Retinal pigment epithelial cell (primary cell): Measurements from ENCODE around the gene KRI1.

Experiments used
- DNase-seq: peaks from one replicate; pipeline ENCODE4 v3.0.0-alpha.2; 2010; ENCODE audit warnings: low read depth
- H3K4me3 ChIP-seq: 2 replicates; pipeline ENCODE4 v1.5.1; 2011; ENCODE audit warnings: mild to moderate bottlenecking, low read length, control low read depth, moderate library complexity
- TF ChIP-seq, protein P1 (sequence below): conservative IDR thresholded peaks from 2 replicates; pipeline ENCODE4 v1.5.1; 2011; ENCODE audit warnings: low read depth, low read length, control low read depth, inconsistent platforms

The KRI1 gene

DNA sequence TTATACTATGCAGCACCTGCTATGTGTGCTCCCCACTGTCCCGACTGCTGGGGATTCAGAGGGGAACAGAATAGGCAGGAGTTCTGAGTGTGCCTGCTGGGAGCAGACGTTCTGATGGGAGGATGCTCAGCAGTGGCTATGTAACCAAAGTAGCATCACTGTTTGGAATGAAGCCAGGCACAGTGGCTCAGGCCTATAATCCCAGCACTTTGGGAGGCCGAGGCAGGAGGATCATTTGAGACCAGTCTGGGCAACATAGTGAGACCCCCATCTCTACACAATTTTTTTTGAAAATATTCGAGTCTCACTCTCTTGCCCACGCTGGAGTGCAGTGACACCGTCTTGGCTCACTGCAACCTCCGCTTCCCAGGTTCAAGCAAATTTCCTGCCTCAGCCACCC, 16.1 kb downstream of the KRI1 start:
- no peak for DNase-seq
- H3K4me3 ChIP-seq, result no peak overlapping the region
- TF ChIP-seq, protein P1, sequence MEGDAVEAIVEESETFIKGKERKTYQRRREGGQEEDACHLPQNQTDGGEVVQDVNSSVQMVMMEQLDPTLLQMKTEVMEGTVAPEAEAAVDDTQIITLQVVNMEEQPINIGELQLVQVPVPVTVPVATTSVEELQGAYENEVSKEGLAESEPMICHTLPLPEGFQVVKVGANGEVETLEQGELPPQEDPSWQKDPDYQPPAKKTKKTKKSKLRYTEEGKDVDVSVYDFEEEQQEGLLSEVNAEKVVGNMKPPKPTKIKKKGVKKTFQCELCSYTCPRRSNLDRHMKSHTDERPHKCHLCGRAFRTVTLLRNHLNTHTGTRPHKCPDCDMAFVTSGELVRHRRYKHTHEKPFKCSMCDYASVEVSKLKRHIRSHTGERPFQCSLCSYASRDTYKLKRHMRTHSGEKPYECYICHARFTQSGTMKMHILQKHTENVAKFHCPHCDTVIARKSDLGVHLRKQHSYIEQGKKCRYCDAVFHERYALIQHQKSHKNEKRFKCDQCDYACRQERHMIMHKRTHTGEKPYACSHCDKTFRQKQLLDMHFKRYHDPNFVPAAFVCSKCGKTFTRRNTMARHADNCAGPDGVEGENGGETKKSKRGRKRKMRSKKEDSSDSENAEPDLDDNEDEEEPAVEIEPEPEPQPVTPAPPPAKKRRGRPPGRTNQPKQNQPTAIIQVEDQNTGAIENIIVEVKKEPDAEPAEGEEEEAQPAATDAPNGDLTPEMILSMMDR, result no peak

DNA sequence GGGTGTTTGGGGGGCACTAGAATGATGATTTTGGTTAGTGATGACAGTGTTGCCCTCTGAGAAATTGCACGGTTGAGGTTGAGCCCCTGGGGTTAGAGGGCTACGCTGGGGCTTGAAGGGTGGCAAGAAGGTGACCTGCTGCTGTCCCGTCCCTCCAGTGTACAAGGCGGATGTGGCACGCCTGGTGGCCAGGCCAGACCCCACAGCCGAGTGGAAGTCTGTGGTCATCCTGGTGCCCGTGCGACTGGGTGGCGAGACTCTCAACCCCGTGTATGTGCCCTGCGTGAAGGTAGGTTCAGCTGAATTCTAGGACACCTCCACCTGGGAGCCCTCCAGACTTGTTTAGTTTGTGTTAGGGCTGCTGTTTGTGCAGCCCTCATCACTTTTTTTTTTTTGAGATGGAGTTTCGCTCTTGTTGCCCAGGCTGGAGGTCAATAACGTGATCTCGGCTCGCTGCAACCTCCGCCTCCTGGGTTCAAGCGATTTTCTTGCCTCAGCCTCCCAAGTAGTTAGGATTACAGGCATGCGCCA, 17.0 kb downstream of the KRI1 start:
- no peak overlapping the region for H3K4me3 ChIP-seq
- no peak for DNase-seq
- TF ChIP-seq, protein P1, result no peak

DNA sequence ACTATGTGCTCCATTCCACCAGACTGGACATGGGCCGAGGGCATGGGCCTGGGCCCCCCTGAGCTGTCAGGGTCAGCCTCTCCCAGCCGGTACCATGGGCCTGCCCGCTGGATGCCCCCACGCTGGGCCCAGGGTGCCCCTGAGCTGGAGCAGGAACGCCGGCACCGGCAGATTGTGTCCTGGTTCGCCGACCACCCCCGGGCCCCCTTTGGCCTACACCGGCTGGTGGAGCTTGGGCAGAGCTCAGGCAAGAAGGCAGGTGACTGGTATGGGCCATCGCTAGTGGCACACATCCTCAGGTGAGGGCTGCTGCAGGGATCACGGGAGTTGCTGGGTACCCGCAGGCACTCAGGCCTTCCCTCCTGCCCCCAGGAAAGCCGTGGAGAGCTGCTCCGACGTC, 19.0 kb downstream of the KRI1 start:
- H3K4me3 ChIP-seq, result no peak overlapping the region
- TF ChIP-seq, protein P1, result no peak
- no peak for DNase-seq

DNA sequence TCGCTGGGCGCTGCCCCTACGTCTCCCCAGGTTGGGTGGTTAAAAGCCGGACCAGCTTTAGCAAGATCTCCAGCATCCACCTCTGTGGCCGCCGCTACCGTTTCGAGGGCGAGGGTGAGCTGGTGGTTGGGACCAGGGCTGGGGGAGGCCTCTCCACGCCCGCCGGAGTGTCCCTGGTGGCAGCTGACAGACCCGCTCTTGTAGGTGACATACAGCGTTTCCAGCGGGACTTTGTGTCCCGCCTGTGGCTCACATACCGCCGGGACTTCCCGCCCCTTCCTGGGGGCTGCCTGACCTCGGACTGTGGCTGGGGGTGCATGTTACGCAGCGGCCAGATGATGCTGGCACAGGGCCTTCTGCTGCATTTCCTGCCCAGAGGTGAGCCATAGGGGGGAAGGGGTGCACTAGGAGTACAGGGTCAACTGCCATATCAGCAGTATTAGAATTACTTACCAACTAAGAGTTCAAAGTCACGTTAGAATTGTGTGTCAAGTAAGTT, 21.0 kb downstream of the KRI1 start:
- TF ChIP-seq, protein P1, result no peak
- peak overlapping the region; percentile 82 for H3K4me3 ChIP-seq
- no peak for DNase-seq

DNA sequence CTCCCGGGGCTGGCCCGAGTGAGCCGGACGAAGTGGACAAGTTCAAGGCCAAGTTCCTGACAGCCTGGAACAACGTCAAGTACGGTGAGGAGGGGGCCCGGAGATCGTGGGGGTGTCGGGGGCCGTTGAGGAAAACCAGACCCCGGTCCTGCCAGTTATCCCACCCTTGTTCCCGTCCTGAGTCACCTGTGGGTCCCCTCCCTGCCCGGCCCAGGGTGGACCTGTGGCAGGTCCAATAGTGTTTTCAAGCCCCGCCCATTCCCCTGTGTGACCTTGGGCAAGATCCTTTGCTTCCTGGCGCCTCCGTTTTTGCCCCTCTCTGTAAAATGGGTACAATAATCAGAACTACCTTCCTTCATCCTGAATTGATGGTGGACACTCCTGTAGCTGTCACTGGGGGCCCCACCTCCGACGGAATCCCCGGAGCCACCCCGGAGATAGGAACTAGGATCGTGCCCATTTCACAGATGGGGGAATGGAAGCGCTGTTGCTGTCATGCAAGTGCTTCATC, 21.5 kb downstream of the KRI1 start:
- peak overlapping the region; percentile 82 for H3K4me3 ChIP-seq
- no peak for DNase-seq
- TF ChIP-seq, protein P1, result no peak

DNA sequence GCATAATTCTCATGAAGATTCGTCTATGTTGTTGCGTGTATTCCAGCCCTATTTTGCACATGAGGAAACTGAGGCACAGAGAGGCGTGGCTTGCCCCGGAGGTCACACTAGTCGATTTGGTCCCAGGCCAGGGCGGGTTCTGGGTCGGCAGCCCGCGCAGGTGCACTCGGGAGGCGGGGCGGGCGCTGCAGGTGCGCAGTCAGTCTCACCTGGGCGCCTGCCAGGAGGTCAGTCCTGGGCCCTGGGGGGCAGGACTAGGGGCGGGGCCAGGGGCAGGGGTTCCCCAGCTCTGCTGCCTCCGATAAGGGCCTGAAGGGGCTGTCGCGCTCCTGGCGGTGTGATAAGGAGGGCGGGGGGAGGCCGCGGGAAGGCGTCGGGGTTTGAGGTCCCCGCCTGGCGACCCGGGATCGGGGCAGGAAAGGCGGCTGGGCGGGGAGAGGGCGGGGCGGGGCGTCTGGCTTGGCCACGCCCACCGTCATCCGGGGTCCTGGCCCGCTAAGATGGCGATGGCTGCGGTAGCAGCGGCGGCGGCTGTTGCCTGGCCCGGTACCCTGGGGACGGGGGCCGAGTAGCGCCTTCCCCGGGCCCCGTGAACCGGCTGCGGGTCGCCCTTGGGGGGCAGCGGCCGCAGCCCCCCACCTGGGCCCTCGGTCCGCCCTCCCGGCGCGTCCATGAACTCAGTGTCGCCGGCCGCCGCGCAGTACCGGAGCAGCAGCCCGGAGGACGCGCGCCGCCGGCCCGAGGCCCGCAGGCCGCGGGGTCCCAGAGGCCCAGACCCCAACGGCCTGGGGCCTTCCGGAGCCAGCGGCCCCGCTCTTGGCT, 22.2 kb downstream of the KRI1 start, which contains the start of gene ATG4D:
Gene ATG4D, plus strand, starts transcription at position 485 of the 822 bp plus-strand sequence. Its CDS starts 187 bp downstream, at position 672.
- peak within 1 kb of the TSS; percentile 82 for H3K4me3 ChIP-seq
- TF ChIP-seq, protein P1, result no peak
- no peak for DNase-seq
